Effector CD8-positive, alpha-beta T cell (primary cell): Measurements from ENCODE around the gene CORO2B.

Source experiments
- DNase-seq: peaks from one replicate; lab custom pipeline; 2025; lab: John Stamatoyannopoulos, UW

Gene CORO2B

GRCh38 chr15:68626739-68627138 is 47.9 kb downstream of the CORO2B start:
- no peak for DNase-seq

DNA sequence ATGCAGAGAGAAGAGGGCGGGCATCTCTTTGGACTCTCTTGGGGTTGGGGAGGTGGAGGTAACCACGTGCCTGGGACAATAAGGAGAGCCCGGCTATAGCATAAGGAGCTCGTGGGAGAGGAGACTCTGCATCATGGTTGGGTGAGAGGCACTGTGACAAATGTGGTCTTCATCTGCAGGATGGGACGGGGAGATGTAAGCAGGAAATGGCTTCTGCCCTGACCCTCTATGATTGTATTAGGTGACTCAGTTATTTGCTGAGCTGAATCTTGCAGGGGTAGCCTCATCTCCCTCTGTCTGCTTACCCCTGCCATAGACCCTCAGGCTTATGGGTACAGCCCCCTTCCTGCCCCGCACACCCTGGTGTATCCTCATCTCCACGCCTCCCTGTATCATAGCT is 48.7 kb downstream of the CORO2B start:
- DNase-seq = no peak

GRCh38 chr15:68627995-68628394 is 49.2 kb downstream of the CORO2B start:
- no peak for DNase-seq

GRCh38 chr15:68629519-68630210 is 50.9 kb downstream of the CORO2B start:
- no peak for DNase-seq

DNA sequence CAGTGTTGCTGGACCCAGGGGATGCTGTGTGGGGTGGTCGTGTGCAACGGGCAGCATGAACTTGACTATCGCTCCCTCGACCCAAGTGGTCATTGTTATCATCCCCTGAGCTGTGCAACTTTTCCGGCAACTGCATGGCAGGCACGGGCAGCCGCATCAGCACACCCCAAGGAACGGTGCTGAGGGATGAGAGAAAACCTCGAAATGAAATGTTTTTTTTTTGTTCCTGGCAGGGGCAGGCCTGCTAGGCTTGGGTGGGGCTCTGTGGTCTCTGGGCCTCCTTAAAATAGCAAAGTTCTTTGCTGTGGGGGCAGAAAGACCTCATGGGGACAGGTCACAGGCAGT is 51.4 kb downstream of the CORO2B start:
- DNase-seq = no peak

- DNase-seq = no peak
Observed at GRCh38 chr15:68630836-68631235, 52.0 kb downstream of the CORO2B start.

GRCh38 chr15:68631601-68632051 is 52.8 kb downstream of the CORO2B start:
- DNase-seq = no peak

DNA sequence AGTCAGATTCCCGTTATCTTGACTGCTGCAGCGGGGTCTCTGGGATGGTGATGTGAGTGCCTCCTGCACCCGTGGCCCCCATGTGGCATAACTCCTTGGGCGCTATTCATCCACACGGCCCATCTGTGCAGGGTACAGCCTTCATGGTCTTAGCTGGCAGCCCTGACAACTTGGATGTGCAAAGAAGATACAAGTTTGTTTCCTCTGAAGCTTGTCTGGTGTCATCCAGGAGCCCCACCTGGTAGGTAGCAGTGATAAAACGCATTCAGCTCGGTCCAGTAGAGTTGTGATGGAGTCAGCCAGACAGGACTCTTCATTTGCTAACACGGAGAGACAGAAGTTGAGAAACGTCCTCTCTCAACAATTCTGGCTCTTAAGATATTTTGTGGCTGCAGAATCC is 53.3 kb downstream of the CORO2B start:
- no peak for DNase-seq

GRCh38 chr15:68633231-68634121 is 54.7 kb downstream of the CORO2B start:
- no peak for DNase-seq

- DNase-seq = no peak
Observed at GRCh38 chr15:68634122-68634482, 55.3 kb downstream of the CORO2B start.

GRCh38 chr15:68634531-68634930 is 55.7 kb downstream of the CORO2B start:
- no peak for DNase-seq

GRCh38 chr15:68635141-68635540 is 56.3 kb downstream of the CORO2B start:
- DNase-seq = no peak

DNA sequence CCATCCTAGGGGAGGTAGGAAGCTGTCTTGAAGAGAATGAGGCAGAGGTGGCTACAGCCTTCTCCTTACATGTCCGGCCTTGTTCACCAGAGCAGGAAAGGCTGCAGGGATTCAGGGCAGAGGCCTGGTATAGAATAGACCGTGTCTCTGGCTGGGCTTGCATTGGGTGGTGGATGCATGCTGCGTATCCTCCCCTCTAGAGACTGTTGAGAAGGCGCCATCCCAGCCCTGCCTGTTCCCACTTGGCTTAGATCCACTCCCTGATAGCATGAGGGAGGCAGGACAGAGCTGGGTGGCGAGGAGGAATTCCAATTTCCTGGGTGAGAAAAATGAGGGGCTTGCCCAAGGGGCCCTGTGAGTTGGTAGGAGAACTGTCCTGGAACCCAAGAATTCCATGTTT is 57.5 kb downstream of the CORO2B start:
- no peak for DNase-seq

GRCh38 chr15:68637767-68638404 is 59.1 kb downstream of the CORO2B start:
- no peak for DNase-seq

GRCh38 chr15:68638953-68639515 is 60.2 kb downstream of the CORO2B start:
- no peak for DNase-seq

DNA sequence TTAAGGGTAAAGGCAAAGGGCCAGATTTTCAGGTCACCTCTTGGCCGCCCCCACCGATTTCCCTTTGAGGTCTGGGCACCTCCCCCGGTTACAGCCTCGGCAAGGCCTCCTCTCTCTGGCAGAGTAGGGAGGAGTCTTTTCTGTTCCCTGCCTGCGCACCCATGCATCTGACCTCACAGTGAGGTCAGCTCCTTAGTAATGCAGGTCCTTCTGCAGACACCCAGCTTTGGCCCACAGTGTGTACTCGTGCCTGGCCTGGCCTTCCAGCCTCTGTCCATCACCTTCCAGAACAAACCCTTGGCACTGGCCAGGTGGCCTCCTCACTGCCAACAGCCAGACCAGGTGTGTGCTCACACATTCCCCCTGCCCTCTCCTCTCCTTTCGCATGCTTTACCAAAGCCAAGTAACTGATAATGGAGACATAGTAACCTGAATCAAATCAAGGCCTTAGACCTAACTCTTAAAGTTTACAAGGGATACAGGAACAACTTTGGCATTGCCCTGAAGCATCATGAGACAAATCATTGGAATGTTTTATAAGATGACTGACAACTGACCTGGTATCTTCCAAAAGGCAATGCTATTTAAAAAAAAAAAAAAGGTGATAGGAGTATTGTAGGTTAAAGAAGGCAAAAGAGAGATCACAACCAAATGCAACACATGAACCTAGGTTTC is 61.3 kb downstream of the CORO2B start:
- DNase-seq = no peak

DNA sequence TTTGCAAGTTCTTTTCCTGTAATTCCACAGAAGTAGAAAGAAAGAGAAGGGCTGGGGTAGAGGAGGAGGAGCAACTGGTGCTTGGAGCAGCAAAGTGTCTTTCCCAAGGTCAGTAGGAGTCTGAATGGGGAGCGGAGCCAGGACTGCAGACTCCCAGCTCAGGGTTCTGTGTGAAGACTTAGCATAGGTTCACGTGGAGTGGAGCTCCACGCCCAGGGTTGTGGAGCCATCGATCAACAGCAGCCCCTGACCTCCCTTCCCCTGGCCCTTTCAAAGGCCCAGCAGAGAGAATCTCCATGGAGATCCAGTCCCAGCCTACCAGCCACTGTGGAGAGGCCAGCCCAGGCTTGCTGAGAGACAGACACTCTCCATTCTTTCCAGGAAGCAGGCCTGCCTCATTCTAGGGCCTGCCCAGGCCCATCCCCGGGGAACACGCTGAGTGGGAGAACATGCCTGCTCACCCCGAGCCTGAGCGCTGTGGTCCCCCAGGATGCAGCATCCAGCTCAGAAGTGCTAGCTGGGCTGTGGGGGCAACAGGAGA is 62.1 kb downstream of the CORO2B start:
- no peak for DNase-seq

DNA sequence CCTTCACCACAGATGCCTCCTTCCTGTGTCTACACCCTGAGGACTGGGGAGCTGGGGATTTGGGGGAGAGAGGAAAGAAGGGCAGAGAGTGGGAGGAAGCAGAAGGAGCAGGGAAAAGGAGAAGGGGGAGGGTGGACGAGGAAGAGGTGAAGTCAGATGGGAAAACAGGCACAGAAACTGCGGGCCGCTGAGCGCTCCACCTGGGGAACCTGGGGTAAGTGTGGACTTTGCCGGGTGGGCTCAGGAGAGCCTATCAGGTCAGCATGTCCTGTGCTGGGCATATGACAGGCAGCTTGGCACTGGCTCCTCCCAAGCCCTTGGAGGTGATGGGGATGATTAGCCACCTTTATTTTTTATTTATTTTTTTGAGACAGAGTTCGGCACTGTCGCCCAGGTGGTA is 62.6 kb downstream of the CORO2B start:
- no peak for DNase-seq

DNA sequence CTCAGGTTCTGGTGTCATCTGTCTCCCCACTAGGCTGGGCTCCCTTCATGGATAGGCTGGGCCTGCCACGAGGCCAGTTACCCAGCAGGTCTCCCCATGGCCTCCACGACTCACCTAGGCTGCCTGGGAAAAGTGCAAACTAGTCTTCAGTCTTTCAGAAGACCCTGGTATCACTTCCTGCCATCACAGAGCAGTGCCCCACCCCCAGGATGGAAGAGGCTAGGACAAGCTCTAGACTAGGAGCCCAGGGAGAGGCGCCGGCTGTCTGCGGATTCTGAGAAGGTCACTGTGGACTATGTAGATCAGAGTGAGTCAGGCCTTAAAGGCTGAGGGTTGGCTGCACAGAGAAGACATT is 63.7 kb downstream of the CORO2B start:
- DNase-seq = no peak

DNA sequence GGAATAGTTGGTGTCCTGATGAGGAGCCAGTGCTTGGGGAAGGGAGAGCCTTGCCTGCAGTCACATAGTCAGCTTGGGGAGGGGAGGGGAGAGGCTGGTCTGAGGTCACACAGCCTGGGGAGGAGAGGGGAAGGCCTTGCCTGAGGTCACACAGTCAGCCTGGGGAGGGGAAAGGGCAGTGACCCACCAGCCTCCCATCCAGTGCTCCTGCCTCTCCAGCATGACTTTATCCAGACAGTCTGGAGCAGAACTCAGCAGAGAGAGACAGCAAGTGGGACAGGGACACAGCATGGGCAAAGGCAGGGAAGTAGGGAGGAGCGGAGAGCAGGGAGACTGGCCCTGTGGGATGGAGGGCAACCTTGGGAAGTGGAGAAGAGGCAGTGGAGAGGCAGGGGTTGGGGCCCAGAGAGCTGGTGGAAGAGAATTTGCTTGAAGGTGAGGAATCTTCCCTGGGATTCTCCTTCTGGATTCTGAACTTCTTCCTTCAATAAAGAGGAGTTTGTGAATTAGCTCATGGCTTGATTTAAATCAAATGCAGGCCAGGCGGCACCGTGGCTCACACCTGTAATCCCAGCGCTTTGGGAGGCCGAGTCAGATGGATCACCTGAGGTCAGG is 64.5 kb downstream of the CORO2B start:
- no peak for DNase-seq
